SU-DHL-6 (cell line): ENCODE results near the gene HELZ.

Source experiments
- EZH2phosphoT487 ChIP-seq: fragments of 200-600 bp; sonication (generic), shearing (Covaris generic); conservative IDR thresholded peaks from 2 replicates; pipeline ENCODE4 v1.6.1; 2018; ENCODE audit warnings: mild to moderate bottlenecking, antibody characterized with exemption, low read length, moderate library complexity, mixed read lengths
- TF ChIP-seq, protein P1 (sequence below): fragments of 200-600 bp; sonication (generic); IDR thresholded peaks from one replicate; pipeline ENCODE4 v1.5.1; 2017; ENCODE audit warnings: antibody characterized with exemption, mild to moderate bottlenecking, low read length, moderate library complexity; ENCODE audit not compliant: insufficient read depth, poor library complexity, severe bottlenecking

DNA sequence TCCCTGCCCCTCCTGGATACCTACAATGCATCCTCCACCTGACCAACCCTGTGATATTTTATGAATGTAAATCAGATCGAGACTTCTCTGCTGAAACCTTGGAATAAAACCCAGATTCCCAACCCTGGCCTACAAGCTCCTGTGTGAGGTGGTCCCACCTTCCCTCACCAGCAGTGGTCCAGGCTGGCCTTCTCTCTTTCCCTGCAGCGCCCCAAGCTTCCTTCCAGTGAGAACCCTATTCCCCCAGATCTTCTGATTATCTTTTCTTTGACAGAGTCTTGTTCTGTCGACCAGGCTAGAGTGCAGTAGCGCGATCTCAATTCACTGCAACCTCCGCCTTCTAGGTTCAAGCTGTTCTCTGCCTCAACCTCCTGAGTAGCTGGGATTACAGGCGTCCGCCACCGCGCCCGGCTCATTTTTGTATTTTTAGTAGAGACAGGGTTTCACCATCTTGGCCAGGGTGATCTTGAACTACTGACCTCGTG is 2.5 kb upstream of the HELZ start:
- TF ChIP-seq, protein P1, sequence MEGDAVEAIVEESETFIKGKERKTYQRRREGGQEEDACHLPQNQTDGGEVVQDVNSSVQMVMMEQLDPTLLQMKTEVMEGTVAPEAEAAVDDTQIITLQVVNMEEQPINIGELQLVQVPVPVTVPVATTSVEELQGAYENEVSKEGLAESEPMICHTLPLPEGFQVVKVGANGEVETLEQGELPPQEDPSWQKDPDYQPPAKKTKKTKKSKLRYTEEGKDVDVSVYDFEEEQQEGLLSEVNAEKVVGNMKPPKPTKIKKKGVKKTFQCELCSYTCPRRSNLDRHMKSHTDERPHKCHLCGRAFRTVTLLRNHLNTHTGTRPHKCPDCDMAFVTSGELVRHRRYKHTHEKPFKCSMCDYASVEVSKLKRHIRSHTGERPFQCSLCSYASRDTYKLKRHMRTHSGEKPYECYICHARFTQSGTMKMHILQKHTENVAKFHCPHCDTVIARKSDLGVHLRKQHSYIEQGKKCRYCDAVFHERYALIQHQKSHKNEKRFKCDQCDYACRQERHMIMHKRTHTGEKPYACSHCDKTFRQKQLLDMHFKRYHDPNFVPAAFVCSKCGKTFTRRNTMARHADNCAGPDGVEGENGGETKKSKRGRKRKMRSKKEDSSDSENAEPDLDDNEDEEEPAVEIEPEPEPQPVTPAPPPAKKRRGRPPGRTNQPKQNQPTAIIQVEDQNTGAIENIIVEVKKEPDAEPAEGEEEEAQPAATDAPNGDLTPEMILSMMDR = no peak
- TF ChIP-seq EZH2phosphoT487 = no peak
